Left lung (tissue), 10 donors: ENCODE data around the gene TADA2B. TPM values are rescaled to one million over a fixed set of nuclear protein-coding genes. Genes with fewer than 3 reads are reported as not detected.

Experiments used
- ATAC-seq: fragments of 200-7000 bp; cut with Tn5 transposase; one replicate; pipeline ENCODE4 v1.9.1; 2020; ENCODE audit warnings: moderate library complexity
- DNase-seq, 4 donors: peaks; one replicate each; pipeline ENCODE4 v3.0.0-alpha.2; 2013 to 2020
- H3K27ac ChIP-seq, 2 donors: fragments of 200-600 bp; sonication (generic) in 1 of 2; one replicate each; pipeline versions ENCODE4 v1.5.0 to v1.8.0; 2020 to 2021
- H3K27me3 ChIP-seq, 2 donors: fragments of 200-600 bp; sonication (generic) in 1 of 2; one replicate each; pipeline versions ENCODE4 v1.5.0 to v1.8.0; 2020 to 2021
- H3K36me3 ChIP-seq, 2 donors: fragments of 200-600 bp; sonication (generic) in 1 of 2; one replicate each; pipeline versions ENCODE4 v1.5.0 to v1.8.0; 2020 to 2021
- H3K4me1 ChIP-seq, 2 donors: fragments of 200-600 bp; one replicate each; pipeline ENCODE4 v1.8.0; 2021
- H3K4me3 ChIP-seq, 2 donors: fragments of 200-600 bp; sonication (generic) in 1 of 2; one replicate each; pipeline versions ENCODE4 v1.5.0 to v1.8.0; 2020 to 2021; ENCODE audit warnings: mild to moderate bottlenecking in 1 of 2
- H3K9me3 ChIP-seq, 2 donors: fragments of 200-600 bp; sonication (generic) in 1 of 2; one replicate each; pipeline versions ENCODE4 v1.5.0 to v1.8.0; 2020 to 2021
- intact Hi-C, 2 donors: fragments of 100-400 bp; cut with DNase I; formaldehyde crosslinking; loops; one replicate each; pipeline versions ENCODE4 v1.11.2 to v1.14.2; 2022
- polyA plus RNA-seq, 6 donors: library from polyadenylated mRNA; unstranded; fragments of 120-200 nt; gene quantifications; one replicate each; pipeline ENCODE4 v1.2.1, GENCODE V29; 2013; ENCODE audit not compliant: insufficient read length in 6 of 6
- total RNA-seq, 2 donors: library from RNA; stranded (reverse); fragmentation: NEBNext Ultra II Directional; extraction: Animal tissue kit (Norgen Biotek cat#: 25700); gene quantifications; one replicate each; pipeline ENCODE4 v1.2.1, GENCODE V29; 2021
- TF ChIP-seq, protein P1 (sequence below), 2 donors: fragments of 200-600 bp; sonication (generic) in 1 of 2; IDR thresholded peaks; one replicate each; pipeline versions ENCODE4 v1.5.0 to v1.8.0; 2021; ENCODE audit warnings: antibody characterized with exemption in 2 of 2
- donor health status: DM: no; HTN: yes; CAD: no.
- donor health status: DM: no; HTN: no; CAD: no.

The TADA2B gene
- total and polyA plus RNA-seq, 8 donors, result 12.9 to 20.1 (median 16.0) TPM

- no peak overlapping the region for H3K4me3 ChIP-seq
- no peaks in the 10 kb centered on the region for H3K27me3 ChIP-seq
- DNase-seq (no peak), ATAC-seq (no peak)
- H3K36me3 ChIP-seq, result no peaks in the 10 kb centered on the region
- no peaks in the 10 kb centered on the region for H3K9me3 ChIP-seq
- TF ChIP-seq, protein P1, sequence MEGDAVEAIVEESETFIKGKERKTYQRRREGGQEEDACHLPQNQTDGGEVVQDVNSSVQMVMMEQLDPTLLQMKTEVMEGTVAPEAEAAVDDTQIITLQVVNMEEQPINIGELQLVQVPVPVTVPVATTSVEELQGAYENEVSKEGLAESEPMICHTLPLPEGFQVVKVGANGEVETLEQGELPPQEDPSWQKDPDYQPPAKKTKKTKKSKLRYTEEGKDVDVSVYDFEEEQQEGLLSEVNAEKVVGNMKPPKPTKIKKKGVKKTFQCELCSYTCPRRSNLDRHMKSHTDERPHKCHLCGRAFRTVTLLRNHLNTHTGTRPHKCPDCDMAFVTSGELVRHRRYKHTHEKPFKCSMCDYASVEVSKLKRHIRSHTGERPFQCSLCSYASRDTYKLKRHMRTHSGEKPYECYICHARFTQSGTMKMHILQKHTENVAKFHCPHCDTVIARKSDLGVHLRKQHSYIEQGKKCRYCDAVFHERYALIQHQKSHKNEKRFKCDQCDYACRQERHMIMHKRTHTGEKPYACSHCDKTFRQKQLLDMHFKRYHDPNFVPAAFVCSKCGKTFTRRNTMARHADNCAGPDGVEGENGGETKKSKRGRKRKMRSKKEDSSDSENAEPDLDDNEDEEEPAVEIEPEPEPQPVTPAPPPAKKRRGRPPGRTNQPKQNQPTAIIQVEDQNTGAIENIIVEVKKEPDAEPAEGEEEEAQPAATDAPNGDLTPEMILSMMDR (IDR thresholded peaks at IDR 0.05), result no peak
- intact Hi-C loops, result no loop called here
- no peak overlapping the region for H3K27ac ChIP-seq
- peaks cover 0 to 13% of the 10 kb centered on the region in 2 donors for H3K4me1 ChIP-seq
Observed at GRCh38 chr4:7107166-7107905, 64.2 kb downstream of the TADA2B start.

Other genes with a start within 250 kb of the TADA2B start
- 10 to 100 TPM; 45.6 to 73.4 TPM for gene TBC1D14, start 133.5 kb upstream of the TADA2B start, total RNA-seq
- gene TBC1D14, start 133.5 kb upstream of the TADA2B start, polyA plus RNA-seq, result 10 to 100 TPM; 39.2 to 47.1 (median 44.2) TPM
- gene GRPEL1, start 24.7 kb downstream of the TADA2B start, total RNA-seq, result 10 to 100 TPM; 20.1 to 33.9 TPM
- gene GRPEL1, start 24.7 kb downstream of the TADA2B start, polyA plus RNA-seq, result 10 to 100 TPM; 26.2 to 31.9 (median 28.5) TPM
- gene SORCS2, start 149.2 kb downstream of the TADA2B start, total RNA-seq, result 1 to 10 TPM; 6.5 to 9.6 TPM
- 1 to 10 TPM; 4.6 to 9.7 (median 6.5) TPM for gene SORCS2, start 149.2 kb downstream of the TADA2B start, polyA plus RNA-seq